DND-41 (cell line): ENCODE measurements around the gene SMC3.

Experiments used
- EZH2 ChIP-seq: IDR thresholded peaks from 3 replicates; pipeline ENCODE4 v1.6.1; 2012; ENCODE audit warnings: borderline replicate concordance, low read depth, mild to moderate bottlenecking, moderate library complexity, low read length, inconsistent platforms; ENCODE audit not compliant: severe bottlenecking
- TF ChIP-seq, protein P1 (sequence below): IDR thresholded peaks from 2 replicates; pipeline ENCODE4 v1.5.1; 2012; ENCODE audit warnings: borderline replicate concordance, low read length, moderate library complexity, mild to moderate bottlenecking; ENCODE audit not compliant: poor library complexity, severe bottlenecking; ENCODE audit errors: extremely low read depth

GRCh38 chr10:110591760-110592159, 24.3 kb downstream of the SMC3 start:
- TF ChIP-seq, protein P1, sequence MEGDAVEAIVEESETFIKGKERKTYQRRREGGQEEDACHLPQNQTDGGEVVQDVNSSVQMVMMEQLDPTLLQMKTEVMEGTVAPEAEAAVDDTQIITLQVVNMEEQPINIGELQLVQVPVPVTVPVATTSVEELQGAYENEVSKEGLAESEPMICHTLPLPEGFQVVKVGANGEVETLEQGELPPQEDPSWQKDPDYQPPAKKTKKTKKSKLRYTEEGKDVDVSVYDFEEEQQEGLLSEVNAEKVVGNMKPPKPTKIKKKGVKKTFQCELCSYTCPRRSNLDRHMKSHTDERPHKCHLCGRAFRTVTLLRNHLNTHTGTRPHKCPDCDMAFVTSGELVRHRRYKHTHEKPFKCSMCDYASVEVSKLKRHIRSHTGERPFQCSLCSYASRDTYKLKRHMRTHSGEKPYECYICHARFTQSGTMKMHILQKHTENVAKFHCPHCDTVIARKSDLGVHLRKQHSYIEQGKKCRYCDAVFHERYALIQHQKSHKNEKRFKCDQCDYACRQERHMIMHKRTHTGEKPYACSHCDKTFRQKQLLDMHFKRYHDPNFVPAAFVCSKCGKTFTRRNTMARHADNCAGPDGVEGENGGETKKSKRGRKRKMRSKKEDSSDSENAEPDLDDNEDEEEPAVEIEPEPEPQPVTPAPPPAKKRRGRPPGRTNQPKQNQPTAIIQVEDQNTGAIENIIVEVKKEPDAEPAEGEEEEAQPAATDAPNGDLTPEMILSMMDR = no peak
- TF ChIP-seq EZH2 = no peak
